CD4-positive, alpha-beta T cell treated with Interleukin-4 for 4 hours (primary cell): ENCODE data around the gene ZNF385B.

Experiments used
- DNase-seq: peaks from one replicate; pipeline ENCODE4 v3.0.0-alpha.2; 2020

ZNF385B gene

DNA sequence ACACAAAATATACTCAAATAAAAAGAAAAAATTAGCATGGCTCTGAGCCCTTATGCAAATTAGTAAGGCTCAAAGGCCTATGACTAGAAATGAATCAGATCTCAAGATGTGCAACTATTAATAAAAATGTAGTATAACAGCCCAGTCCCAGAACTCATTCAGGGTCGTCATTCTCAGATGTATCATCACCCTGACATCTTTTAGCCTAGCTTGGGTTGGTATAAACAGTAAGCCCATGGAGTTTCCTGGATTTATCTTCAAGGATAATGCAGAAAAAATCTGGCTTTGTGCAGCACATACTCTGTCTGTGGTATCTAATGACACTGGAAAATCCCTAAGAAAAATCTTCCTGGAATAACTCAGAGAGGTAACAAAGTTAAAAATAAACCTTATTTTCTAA lies 239.3 kb downstream of the ZNF385B start:
- no peak for DNase-seq

- DNase-seq: no peak
Measured at GRCh38 chr2:179619947-179620467, 241.4 kb downstream of the ZNF385B start.

DNA sequence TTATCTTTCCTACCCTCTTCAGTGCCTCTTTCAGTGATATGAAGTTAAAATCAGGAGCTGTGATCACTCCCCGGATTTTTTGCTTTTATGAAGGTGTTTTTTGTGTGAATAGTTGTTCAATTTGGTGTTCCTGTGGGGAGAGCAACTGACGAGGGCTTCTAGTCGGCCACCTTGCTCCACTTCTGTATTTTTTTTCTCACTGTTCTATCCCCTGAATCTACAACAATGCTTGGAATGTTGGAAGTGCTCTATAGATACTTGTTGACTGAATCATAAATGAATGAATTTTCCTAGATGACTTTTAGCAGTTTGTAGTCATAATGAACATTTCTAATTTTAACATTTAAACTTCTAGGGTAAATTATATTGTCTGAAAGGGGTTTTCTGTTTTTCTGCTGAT lies 247.3 kb downstream of the ZNF385B start:
- no peak for DNase-seq

- no peak for DNase-seq
Measured at GRCh38 chr2:179613701-179614100, 247.7 kb downstream of the ZNF385B start.

DNA sequence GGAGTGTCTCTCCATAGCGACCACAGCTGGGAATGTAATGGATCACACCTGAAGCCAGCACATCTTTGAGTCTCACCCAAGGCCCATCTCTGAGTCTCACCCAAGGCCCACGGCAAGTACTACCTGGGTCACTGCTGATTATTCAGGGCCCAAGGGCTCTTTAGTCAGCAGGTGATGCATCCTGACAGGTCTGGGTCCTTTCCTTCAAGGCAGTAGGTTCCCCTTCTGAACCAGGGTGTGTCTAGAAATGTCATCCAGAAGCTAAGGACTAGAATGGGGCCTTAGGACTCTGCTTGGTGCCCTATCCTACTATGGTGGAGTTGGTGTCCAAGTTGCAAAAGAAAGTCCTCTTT lies 248.1 kb downstream of the ZNF385B start:
- DNase-seq: no peak

DNA sequence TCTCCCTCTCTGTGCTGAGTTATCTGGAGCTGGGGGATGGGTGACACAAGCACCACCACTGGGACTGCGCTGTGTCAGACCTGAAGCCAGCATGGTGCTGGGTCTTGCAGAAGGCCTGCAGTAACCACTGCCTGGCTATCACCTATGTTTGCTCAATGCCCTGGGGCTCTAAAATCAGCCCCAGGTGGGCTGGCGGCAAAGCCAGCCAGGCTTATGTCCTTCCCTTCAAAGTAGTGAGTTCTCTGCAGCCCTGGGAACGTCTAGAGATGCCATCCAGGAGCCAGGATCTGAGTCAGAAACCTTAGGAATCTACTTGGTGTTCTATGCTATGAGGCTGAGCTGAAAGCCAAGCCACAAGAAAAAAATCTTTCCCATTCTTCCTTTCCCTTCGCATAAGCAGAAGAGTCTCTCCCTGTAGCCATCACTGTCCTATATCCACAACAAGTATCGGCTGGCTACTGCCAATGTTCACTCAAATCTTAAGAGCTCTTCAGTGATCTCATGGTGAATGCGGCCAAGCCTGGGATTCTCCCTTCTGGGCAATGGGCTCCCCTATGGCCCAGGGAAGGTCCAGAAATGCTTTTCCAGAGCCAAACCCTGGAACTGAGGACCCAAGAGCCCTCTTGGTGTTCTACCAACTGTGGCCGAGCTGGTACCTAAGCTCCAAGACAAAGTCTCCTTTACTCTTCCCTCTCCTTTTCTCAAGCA lies 248.7 kb downstream of the ZNF385B start:
- no peak for DNase-seq

DNA sequence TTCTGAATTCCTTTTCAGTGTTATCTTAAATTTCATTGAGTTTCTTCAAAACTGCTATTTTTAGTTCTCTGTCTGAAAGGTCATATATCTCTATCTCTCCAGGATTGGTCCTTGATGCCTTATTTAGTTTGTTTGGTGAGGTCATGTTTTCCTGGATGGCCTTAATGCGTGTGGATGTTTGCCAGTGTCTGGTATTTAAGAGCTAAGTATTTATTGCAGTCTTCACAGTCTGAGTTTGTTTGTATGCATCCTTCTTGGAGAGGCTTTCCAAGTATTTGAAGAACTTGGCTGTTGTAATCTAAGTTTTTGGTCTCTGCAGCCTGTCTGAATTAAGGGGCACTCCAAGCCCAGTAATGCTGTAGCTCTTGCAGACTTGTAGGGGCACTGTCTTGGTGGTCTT lies 249.3 kb downstream of the ZNF385B start:
- DNase-seq: no peak

DNA sequence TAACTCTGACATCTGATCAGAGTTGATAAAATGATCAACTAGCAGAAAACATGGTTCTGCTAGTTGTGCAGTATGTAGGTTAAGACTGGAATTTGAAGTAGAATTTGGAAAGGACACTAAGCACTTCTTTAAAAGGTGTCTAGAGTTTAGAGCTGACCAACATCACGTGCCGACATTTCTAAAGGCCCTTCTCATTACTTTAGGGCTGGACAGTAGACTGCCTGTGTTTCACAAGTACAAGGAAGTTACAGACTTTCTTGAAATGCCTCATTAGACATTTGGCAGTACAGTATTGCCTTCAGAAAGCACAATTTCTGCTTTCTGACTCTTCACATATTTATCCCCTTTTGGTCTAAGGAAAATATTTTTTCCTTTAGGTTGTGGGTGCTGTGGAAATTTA lies 255.3 kb downstream of the ZNF385B start:
- no peak for DNase-seq

- no peak for DNase-seq
Measured at GRCh38 chr2:179605341-179605740, 256.1 kb downstream of the ZNF385B start.

DNA sequence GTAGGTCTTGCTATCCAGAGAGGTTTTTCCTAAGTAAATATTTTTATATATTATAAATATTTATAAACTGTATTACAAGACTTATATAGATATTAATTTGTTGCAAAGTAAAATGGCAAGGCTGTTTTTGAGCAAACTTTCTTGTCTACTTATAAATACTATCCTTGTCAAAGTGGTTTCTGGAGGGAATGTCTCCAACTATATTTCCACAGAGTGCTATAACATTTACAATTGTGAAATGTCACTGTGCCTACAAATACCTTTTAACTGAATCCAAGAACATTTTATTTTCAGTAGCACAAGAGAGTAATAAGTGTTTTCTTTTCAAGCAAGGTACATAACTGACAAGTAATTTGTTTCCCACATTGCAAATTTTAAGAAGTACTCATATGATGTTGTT lies 256.8 kb downstream of the ZNF385B start:
- DNase-seq: no peak

DNA sequence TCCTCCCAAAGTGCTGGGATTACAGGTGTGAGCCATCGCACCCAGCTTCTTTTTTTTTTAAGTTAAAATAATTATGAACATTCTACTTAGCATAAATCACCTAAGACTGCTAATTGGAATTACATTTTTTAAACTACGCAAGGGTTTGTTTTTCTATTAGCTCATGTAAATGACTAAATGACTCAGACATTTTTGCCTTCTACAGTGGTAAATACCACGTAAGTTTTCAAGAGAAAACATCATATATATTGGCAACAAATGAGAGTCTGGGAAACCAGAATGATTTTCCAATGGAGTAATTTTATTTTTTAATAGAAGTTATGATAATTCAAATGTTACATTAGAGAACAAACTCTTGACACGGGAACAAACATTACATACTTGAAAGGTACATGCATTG lies 259.0 kb downstream of the ZNF385B start:
- DNase-seq: no peak

GRCh38 chr2:179596018-179596417 lies 265.4 kb downstream of the ZNF385B start:
- no peak for DNase-seq

DNA sequence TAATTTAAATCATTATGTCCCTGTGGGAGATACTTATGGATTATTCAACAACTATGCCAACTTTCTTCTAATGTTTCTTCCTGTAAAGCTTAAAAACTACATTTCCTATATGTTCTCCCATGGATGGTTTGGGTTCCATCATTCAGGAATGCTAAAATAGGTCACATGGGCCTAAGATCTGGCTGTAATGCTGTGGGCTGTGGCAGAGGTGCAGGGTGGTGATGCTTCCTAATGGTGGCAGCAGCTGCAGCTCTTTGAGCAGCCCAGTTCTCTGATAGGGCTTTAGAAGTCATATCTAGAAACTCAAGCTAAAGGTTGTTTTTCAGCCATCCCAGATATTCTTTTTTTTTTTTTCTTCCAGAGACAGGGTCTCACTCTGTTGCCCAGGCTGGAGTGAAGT lies 266.1 kb downstream of the ZNF385B start:
- DNase-seq: no peak

GRCh38 chr2:179594268-179595112 lies 266.9 kb downstream of the ZNF385B start:
- no peak for DNase-seq

GRCh38 chr2:179593323-179593722 lies 268.1 kb downstream of the ZNF385B start:
- DNase-seq: no peak

GRCh38 chr2:179592167-179592936 lies 269.1 kb downstream of the ZNF385B start:
- DNase-seq: no peak

GRCh38 chr2:179591690-179592089 lies 269.7 kb downstream of the ZNF385B start:
- no peak for DNase-seq

DNA sequence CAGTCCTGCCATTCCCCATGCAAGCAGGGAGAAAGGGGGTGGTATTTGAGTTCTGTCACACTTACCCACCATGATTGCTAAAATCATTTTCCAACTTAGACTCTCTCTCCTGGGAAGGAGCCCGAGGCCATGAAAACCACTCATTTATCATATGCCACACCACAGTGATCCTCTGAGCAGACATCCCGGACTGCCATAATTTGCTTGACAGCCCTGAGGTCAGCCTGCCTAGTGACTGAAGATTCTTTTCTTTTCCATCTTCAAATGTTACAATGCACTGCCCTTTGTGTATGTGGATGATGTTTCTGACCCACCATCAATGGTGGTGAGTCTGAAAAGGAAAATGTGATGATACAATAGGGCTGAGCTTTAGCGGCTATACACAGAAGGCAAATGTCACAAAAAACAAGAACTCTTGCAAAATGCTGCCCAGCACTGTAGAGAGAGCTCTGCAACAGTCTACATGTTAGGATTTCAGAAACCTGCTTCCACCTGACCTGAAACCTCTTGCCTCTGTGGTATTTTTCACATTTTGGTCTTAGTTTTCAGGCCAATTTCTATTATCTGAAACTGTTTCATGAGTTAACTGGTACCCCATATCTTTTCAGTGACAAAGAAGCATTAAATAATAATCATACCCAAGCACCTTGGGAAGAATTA lies 272.8 kb downstream of the ZNF385B start:
- no peak for DNase-seq

- DNase-seq: no peak
Measured at GRCh38 chr2:179584760-179585159, 276.7 kb downstream of the ZNF385B start.

GRCh38 chr2:179581605-179582004 lies 279.8 kb downstream of the ZNF385B start:
- DNase-seq: no peak

GRCh38 chr2:179580378-179581146 lies 280.9 kb downstream of the ZNF385B start:
- no peak for DNase-seq

DNA sequence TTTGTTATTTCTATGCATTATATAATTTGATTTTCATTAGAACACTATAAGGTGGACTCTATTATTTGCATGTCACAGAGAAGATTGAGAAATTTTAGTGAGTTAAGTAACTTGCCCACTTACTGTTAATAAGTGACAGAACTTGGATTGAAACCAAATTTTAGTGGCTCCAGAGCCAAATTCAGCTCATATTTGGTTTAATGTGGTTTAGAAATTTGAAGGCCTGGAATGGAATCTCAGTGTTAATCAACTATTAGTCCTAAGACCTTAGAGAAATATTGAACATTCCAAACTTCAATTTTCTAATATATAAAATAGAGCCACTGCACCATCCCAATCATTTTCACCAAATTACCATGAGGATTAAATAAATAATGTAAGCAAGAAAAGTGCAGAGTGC lies 281.6 kb downstream of the ZNF385B start:
- no peak for DNase-seq
